ENCODE results near the gene BMPR1A. TPM values are rescaled to one million over a fixed set of nuclear protein-coding genes. Genes with fewer than 3 reads are reported as not detected.
A peak's percentile ranks its signal among the peaks of the same experiment; 100 is the strongest.

Gene BMPR1A
- total and polyA plus RNA-seq, 9 of the 15 experiments (the other 6 are each of a cell fraction or from before 2014, with no cell fraction given) = 1.6 to 17.5 (median 9.1) TPM

DNA sequence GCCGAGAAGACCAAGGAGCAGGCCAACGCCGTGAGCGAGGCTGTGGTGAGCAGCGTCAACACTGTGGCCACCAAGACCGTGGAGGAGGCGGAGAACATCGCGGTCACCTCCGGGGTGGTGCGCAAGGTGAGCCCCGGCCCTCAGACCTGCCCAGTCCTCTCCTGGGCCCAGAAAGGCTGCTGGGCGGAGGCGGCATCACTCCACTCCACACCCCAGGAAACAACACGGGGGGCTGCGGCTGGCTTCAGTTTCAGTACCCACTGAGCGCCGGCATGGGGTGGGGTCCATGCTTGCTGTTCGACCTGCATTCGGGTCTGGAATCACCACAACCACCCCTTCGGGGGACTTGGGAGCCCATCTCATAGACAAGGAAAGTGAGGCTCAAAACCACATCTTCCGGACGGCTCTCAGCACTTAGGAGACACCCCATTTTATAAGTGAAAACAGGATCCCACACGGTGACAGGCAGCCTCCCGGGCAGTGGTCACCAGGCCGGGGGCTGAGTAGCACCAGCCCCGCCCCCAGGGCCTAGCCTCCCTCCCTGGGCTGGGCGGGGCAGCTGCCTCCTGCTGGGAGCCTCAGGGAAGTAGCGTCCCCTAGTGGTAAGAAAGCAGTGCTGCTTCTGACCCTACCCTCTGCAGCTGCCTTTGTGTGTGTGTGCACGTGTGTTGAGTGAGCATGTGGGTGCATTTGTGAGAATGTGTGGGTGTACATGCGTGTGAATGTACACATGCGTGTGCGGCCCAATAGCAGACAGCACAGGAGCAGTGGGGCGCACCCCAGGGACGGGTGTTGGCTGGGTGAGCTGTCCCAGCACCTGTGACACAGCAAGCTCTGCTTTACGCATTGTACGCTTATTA lies 203.8 kb downstream of the BMPR1A start (continued):
- TF ChIP-seq ZNF384 (IDR thresholded peaks at IDR 0.05; ENCODE audit: low read depth, low read length) = peak; percentile 35; the same call in 1 of the 2 replicates
- TF ChIP-seq BACH1 (tag; IDR thresholded peaks at IDR 0.05) = no peak
- TF ChIP-seq BCOR (IDR thresholded peaks at IDR 0.05) = no peak
- no peak for TF ChIP-seq RFX5 (IDR thresholded peaks at IDR 0.05; ENCODE audit: low read depth, low read length)
- TF ChIP-seq NR2F6 (CRISPR knock-in tag; IDR thresholded peaks at IDR 0.05) = no peak
- TF ChIP-seq PRMT5 (CRISPR knock-in tag; IDR thresholded peaks at IDR 0.05) = no peak
- TF ChIP-seq, protein P1, sequence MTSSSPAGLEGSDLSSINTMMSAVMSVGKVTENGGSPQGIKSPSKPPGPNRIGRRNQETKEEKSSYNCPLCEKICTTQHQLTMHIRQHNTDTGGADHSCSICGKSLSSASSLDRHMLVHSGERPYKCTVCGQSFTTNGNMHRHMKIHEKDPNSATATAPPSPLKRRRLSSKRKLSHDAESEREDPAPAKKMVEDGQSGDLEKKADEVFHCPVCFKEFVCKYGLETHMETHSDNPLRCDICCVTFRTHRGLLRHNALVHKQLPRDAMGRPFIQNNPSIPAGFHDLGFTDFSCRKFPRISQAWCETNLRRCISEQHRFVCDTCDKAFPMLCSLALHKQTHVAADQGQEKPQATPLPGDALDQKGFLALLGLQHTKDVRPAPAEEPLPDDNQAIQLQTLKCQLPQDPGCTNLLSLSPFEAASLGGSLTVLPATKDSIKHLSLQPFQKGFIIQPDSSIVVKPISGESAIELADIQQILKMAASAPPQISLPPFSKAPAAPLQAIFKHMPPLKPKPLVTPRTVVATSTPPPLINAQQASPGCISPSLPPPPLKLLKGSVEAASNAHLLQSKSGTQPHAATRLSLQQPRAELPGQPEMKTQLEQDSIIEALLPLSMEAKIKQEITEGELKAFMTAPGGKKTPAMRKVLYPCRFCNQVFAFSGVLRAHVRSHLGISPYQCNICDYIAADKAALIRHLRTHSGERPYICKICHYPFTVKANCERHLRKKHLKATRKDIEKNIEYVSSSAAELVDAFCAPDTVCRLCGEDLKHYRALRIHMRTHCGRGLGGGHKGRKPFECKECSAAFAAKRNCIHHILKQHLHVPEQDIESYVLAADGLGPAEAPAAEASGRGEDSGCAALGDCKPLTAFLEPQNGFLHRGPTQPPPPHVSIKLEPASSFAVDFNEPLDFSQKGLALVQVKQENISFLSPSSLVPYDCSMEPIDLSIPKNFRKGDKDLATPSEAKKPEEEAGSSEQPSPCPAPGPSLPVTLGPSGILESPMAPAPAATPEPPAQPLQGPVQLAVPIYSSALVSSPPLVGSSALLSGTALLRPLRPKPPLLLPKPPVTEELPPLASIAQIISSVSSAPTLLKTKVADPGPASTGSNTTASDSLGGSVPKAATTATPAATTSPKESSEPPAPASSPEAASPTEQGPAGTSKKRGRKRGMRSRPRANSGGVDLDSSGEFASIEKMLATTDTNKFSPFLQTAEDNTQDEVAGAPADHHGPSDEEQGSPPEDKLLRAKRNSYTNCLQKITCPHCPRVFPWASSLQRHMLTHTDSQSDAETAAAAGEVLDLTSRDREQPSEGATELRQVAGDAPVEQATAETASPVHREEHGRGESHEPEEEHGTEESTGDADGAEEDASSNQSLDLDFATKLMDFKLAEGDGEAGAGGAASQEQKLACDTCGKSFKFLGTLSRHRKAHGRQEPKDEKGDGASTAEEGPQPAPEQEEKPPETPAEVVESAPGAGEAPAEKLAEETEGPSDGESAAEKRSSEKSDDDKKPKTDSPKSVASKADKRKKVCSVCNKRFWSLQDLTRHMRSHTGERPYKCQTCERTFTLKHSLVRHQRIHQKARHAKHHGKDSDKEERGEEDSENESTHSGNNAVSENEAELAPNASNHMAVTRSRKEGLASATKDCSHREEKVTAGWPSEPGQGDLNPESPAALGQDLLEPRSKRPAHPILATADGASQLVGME (CRISPR knock-in tag; IDR thresholded peaks at IDR 0.05) = no peak
- no peak for TF ChIP-seq ELF2 (CRISPR knock-in tag; IDR thresholded peaks at IDR 0.05)
- TF ChIP-seq PTTG1 (tag; IDR thresholded peaks at IDR 0.05; ENCODE audit: low read depth) = no peak
- TF ChIP-seq HEY1 (CRISPR knock-in tag; IDR thresholded peaks at IDR 0.05; ENCODE audit: borderline replicate concordance) = no peak
- no peak for TF ChIP-seq BDP1 (IDR thresholded peaks at IDR 0.05; ENCODE audit: insufficient read depth, insufficient read length)
- TF ChIP-seq, protein P2, sequence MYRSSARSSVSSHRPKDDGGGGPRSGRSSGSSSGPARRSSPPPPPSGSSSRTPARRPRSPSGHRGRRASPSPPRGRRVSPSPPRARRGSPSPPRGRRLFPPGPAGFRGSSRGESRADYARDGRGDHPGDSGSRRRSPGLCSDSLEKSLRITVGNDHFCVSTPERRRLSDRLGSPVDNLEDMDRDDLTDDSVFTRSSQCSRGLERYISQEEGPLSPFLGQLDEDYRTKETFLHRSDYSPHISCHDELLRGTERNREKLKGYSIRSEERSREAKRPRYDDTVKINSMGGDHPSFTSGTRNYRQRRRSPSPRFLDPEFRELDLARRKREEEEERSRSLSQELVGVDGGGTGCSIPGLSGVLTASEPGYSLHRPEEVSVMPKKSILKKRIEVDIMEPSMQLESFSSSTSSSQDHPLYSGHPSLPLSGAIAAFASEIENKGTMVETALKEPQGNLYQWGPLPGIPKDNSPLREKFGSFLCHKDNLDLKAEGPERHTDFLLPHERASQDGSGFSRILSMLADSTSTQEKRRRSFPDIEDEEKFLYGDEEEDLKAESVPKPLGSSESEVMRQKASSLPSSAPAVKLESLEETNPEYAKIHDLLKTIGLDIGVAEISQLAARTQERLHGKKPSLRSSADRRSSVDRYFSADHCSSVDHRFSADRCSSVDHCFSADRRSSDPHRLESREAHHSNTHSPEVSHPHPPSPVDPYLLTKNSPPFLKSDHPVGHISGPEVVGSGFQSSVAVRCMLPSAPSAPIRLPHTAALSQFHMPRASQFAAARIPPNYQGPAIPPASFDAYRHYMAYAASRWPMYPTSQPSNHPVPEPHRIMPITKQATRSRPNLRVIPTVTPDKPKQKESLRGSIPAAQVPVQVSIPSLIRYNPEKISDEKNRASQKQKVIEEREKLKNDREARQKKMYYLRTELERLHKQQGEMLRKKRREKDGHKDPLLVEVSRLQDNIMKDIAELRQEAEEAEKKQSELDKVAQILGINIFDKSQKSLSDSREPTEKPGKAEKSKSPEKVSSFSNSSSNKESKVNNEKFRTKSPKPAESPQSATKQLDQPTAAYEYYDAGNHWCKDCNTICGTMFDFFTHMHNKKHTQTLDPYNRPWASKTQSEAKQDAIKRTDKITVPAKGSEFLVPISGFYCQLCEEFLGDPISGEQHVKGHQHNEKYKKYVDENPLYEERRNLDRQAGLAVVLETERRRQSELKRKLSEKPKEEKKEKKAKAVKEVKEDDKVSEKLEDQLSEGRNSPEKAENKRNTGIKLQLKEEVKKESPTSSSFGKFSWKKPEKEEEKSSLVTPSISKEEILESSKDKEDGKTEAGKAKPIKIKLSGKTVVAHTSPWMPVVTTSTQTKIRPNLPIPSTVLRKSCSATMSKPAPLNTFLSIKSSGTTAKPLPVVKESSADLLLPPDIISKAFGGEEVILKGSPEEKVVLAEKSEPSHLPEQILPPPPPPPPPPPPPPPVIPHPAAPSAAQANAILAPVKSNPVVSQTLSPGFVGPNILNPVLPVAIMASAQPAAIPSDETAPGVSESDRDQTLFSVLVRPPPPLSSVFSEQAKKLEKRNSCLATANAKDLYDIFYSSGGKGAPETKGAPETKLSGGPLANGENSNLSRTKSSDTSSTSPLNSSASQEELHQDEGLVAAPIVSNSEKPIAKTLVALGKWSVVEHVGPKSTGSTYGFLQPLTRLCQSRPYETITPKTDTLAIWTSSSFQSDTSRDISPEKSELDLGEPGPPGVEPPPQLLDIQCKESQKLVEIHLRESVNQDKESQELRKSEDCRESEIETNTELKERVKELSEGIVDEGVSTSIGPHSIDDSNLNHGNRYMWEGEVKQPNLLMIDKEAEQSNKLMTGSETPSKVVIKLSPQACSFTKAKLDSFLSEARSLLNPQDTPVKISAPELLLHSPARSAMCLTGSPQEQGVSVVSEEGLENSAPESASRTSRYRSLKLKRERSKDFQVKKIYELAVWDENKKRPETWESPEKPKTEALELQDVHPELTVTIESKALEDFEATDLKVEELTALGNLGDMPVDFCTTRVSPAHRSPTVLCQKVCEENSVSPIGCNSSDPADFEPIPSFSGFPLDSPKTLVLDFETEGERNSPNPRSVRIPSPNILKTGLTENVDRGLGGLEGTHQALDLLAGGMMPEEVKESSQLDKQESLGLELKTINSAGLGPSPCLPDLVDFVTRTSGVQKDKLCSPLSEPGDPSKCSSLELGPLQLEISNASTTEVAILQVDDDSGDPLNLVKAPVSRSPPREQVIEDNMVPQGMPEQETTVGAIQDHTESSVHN (IDR thresholded peaks at IDR 0.05; ENCODE audit: borderline replicate concordance in 1 of 2, low read depth in 1 of 2) = no peak
- TF ChIP-seq, protein P3, sequence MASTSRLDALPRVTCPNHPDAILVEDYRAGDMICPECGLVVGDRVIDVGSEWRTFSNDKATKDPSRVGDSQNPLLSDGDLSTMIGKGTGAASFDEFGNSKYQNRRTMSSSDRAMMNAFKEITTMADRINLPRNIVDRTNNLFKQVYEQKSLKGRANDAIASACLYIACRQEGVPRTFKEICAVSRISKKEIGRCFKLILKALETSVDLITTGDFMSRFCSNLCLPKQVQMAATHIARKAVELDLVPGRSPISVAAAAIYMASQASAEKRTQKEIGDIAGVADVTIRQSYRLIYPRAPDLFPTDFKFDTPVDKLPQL (IDR thresholded peaks at IDR 0.05; ENCODE audit: extremely low read depth, insufficient read length) = no peak

All from K562 (cell line).